PC-3 (cell line): ENCODE results near the gene TPSG1.
"Not testable (repeated sequence)": the region's sequence is repeated elsewhere in the genome, so short reads cannot be mapped to it uniquely, and the experiment has no call there.

Source experiments
- EZH2 ChIP-seq: fragments of 300-600 bp; sonication (generic); IDR thresholded peaks from one replicate; pipeline ENCODE4 v1.6.1; 2017; ENCODE audit warnings: antibody characterized with exemption, mild to moderate bottlenecking, low read length; ENCODE audit not compliant: unreplicated experiment
- EZH2phosphoT487 ChIP-seq: fragments of 300-600 bp; sonication (generic); IDR thresholded peaks from 2 replicates; pipeline ENCODE4 v1.6.1; 2018; ENCODE audit warnings: mild to moderate bottlenecking, antibody characterized with exemption, low read length, borderline replicate concordance
- TF ChIP-seq, protein P1 (sequence below): fragments of 300-600 bp; sonication (generic); conservative IDR thresholded peaks from 2 replicates; pipeline ENCODE4 v1.5.1; 2017; ENCODE audit warnings: antibody characterized with exemption, low read depth, mild to moderate bottlenecking, low read length

DNA sequence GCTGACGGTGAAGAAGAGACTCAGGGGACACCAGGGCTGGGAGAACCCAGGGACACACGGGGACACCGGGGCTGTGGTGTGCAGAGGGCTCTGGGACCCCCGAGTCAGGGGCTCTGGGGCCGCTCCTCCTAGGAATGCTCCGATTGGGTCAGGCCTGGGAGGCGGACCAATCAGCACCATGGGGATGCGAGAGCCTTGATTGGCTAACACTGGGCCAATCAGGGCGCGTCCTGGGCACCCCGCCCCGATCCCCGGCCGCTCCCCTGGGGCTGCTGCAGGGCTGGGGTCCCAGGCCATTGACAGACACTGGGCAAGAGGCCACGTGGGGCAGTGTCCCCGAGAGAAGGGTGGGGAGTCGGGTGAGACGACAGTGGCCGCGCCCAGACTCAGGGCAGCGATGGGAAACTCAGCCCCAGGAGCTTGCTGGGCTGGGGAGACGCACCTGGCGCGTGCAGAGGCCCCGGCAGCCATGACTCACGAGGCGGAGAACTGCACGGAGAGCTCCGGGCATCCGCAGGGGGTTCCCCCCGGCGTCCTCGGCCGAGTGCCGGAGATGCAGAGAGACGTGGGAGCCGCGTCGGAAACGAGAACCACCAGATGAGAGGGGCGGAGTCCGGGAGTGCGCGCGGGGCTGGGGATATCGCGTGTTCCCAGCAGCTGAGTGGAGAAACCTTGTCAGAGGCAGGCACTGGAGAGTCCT is 7.1 kb upstream of the TPSG1 start:
- TF ChIP-seq, protein P1, sequence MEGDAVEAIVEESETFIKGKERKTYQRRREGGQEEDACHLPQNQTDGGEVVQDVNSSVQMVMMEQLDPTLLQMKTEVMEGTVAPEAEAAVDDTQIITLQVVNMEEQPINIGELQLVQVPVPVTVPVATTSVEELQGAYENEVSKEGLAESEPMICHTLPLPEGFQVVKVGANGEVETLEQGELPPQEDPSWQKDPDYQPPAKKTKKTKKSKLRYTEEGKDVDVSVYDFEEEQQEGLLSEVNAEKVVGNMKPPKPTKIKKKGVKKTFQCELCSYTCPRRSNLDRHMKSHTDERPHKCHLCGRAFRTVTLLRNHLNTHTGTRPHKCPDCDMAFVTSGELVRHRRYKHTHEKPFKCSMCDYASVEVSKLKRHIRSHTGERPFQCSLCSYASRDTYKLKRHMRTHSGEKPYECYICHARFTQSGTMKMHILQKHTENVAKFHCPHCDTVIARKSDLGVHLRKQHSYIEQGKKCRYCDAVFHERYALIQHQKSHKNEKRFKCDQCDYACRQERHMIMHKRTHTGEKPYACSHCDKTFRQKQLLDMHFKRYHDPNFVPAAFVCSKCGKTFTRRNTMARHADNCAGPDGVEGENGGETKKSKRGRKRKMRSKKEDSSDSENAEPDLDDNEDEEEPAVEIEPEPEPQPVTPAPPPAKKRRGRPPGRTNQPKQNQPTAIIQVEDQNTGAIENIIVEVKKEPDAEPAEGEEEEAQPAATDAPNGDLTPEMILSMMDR = not testable (repeated sequence)
- TF ChIP-seq EZH2, EZH2phosphoT487: not testable (repeated sequence)
